ENCODE measurements around the gene CERK. TPM values are rescaled to one million over a fixed set of nuclear protein-coding genes. Genes with fewer than 3 reads are reported as not detected.

The CERK gene
- total RNA-seq, 1 donor from 2014 or later: 46.3 TPM

GRCh38 chr22:46703171-46703995, 34.7 kb downstream of the CERK start:
- Histone ChIP-seq H3K36me3 (ENCODE audit: control insufficient read depth, insufficient read depth, low read length) (peaks cover 5% of the 10 kb centered on the region), H3K27me3 (ENCODE audit: control insufficient read depth, insufficient read depth, low read length) (no peaks in the 10 kb centered on the region), H3K4me3 (ENCODE audit: low read depth, low read length) (no peak overlapping the region)
- TF ChIP-seq CTCF (IDR thresholded peaks at IDR 0.05; ENCODE audit: insufficient read depth, low read length, poor library complexity, severe bottlenecking): no peak
- DNase-seq (ENCODE audit: low read depth): no peak

- no peak for TF ChIP-seq CTCF (IDR thresholded peaks at IDR 0.05; ENCODE audit: insufficient read depth, low read length, poor library complexity, severe bottlenecking)
- H3K36me3 ChIP-seq (ENCODE audit: control insufficient read depth, insufficient read depth, low read length): peaks cover 3% of the 10 kb centered on the region
- H3K27me3 ChIP-seq (ENCODE audit: control insufficient read depth, insufficient read depth, low read length): no peaks in the 10 kb centered on the region
- no peak overlapping the region for H3K4me3 ChIP-seq (ENCODE audit: low read depth, low read length)
- DNase-seq (ENCODE audit: low read depth): no peak
These were observed 36.8 kb downstream of the CERK start for GRCh38 chr22:46701262-46701661.

- Histone ChIP-seq H3K36me3 (ENCODE audit: control insufficient read depth, insufficient read depth, low read length) (peaks cover 2% of the 10 kb centered on the region), H3K4me3 (ENCODE audit: low read depth, low read length) (no peak overlapping the region), H3K27me3 (ENCODE audit: control insufficient read depth, insufficient read depth, low read length) (no peaks in the 10 kb centered on the region)
- TF ChIP-seq CTCF (IDR thresholded peaks at IDR 0.05; ENCODE audit: insufficient read depth, low read length, poor library complexity, severe bottlenecking): no peak
- DNase-seq (ENCODE audit: low read depth): no peak
These were observed 39.0 kb downstream of the CERK start for GRCh38 chr22:46699091-46699490.

GRCh38 chr22:46697811-46698515, 40.1 kb downstream of the CERK start:
- no peak overlapping the region for H3K4me3 ChIP-seq (ENCODE audit: low read depth, low read length)
- TF ChIP-seq CTCF (IDR thresholded peaks at IDR 0.05; ENCODE audit: insufficient read depth, low read length, poor library complexity, severe bottlenecking): no peak
- H3K36me3 ChIP-seq (ENCODE audit: control insufficient read depth, insufficient read depth, low read length): peaks cover 2% of the 10 kb centered on the region
- no peaks in the 10 kb centered on the region for H3K27me3 ChIP-seq (ENCODE audit: control insufficient read depth, insufficient read depth, low read length)
- DNase-seq (ENCODE audit: low read depth): no peak

GRCh38 chr22:46696614-46697013, 41.4 kb downstream of the CERK start:
- no peaks in the 10 kb centered on the region for H3K27me3 ChIP-seq (ENCODE audit: control insufficient read depth, insufficient read depth, low read length)

More at GRCh38 chr22:46696614-46697013, 41.4 kb downstream of the CERK start:
- H3K4me3 ChIP-seq (ENCODE audit: low read depth, low read length): no peak overlapping the region
- TF ChIP-seq CTCF (IDR thresholded peaks at IDR 0.05; ENCODE audit: insufficient read depth, low read length, poor library complexity, severe bottlenecking): no peak
- DNase-seq (ENCODE audit: low read depth): no peak
- H3K36me3 ChIP-seq (ENCODE audit: control insufficient read depth, insufficient read depth, low read length): peaks cover 3% of the 10 kb centered on the region

Measured in kidney epithelial cell (primary cell).